SH-SY5Y (cell line): ENCODE data around the gene STMN1.

Source experiments
- GATA2 ChIP-seq: IDR thresholded peaks from 2 replicates; pipeline ENCODE4 v1.6.1; 2011; ENCODE audit warnings: mild to moderate bottlenecking, low read depth, low read length
- GATA3 ChIP-seq: IDR thresholded peaks from 2 replicates; pipeline ENCODE4 v1.6.1; 2011; ENCODE audit warnings: low read depth, mild to moderate bottlenecking, low read length, moderate library complexity

The STMN1 gene

DNA sequence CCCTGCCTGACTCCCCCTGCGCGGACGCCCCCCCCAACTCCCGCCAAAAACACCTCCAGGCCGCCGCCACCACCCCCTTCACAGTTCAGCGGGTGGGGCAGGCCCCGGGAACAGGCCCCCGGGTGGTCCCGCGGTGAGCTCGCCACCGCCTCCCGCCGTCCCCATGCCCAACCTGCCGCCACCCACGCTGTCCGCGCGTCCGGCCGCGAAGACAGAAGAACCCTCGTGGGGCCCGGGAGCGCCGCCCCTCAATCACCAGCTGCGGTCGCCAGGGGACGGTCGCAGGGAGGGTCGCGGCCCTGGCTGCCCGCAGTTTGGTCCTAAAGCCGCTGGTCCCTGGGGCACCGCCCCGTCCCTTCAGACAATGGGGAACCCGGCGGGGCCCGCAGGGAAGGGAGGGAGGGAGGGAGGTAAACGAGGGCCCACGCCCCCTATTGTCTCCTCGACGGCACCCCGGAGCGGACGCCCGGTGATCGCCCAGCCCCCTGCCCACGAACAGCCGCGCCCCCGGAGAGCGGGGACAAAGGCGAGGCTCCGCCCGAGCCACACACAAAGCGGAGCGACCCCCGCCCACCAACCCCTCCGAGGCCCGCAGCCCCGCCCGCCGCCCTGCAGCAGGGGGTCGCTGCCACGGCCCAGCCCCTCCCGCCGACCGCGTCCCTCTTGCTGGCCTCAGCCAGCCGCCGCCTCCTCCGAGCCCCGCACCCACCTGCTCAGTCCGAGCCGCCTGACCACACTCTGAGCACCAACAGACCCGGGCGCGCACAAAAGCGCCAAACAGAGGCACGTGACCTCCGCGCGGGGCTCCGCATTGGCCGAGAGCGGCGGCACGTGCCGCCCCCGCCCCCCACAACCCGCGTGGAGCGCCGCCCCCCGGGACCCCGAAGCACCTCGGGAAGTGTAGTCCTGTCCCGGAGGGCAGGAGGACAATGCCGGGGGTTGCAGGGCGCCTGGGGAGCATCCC lies at the start of gene STMN1:
TSS of gene STMN1 (minus strand) at position 740 of the 964 bp plus-strand sequence. CDS start 1,743 bp downstream, outside the sequence.
- TF ChIP-seq GATA2: no peak
- no peak for TF ChIP-seq GATA3

DNA sequence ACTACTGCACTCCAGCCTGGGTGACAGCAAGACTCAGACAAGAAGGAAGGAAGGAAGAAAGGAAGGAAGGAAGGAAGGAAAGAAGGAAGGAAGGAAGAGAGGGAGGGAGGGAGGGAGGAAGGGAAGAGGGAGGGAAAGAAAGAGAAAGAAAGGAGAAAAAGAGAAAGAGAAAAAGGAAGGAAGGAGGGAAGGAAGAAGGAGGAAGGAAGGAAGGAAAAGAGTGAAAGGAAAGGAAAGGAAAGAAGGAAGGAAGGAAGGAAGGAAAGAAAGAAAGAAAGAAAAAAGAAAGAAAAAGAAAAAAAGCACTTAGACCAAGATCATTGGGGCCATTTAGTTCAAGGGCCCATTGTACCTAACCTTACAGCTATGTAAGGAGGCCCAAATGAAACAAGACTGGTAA lies 49.3 kb upstream of the STMN1 start:
- TF ChIP-seq GATA3 (no peak), GATA2 (no peak)

DNA sequence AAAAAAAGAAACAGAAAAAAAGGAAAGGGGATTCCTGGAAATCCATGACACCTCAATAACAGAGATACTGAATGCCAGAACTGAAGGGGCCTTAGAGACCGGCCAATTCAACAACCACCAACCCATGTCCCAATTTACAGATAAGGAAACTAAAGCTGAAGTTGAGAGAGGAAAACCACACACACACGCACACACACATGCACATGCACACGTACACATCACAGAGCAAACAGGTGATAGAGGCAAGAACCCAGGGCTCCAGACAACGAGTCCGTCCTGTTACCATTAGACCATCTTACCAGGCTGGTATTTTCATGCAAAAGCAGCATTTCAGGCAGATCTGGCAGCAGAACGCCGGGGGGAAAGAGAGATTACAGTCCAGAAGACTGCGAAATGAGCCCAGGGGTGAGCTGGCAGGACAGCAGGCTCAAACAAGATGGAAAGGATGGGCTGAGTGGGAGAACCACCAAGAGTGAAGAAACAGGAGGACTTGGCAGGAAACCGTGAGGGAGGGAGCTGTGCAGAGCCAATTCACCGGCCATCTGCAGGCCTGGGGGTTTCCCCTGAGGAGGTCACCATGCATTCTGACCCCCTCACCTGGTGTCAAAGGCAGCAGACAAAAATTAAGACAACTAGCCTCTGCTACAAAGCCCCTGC lies 48.2 kb upstream of the STMN1 start:
- TF ChIP-seq GATA3 (no peak), GATA2 (no peak)

DNA sequence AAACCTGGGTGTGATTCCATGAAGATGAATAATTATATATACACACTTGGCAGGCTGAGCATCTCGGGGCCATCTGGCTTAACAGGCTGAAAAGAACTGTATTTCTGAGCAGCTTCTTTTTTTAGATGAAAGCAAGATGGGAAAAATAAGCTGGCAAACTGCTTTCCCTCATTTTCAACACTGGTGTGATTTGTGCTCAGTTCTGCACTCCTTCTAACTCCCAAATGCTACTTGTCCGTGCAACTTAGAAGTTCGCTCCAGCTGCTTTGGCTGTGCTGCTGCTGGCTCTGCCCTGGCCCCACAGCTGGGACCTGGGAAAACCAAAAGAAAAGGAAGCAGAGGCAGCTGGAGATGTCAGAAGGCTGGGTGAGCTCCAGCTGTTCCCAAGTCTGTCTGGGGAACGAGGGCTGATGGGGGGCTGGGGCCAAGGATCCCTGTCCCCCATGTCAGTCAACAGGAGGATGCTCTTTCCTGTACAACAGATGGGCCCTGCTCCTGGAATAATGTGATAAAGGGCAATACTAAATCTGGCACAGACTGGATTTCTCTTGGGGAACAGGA lies 46.7 kb upstream of the STMN1 start:
- TF ChIP-seq GATA2 (no peak), GATA3 (no peak)

DNA sequence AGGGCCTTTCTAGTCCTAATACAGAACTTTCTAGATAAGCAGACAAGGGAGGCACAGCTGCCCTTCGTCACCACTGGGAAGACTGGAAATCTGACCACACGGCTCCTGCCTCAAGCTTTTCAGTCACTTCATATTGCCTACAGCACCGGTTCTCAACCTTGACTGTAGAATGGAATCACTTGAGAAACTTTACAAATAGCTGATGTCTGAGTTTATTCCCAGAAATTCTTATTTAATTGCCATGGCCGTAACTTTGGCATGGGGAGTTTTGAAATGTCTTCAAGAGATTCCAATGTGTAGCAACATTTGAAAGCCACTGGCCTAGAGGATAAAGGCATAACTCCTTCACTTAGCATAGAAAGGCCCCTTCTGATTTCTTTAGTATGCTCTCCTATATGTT lies 42.4 kb upstream of the STMN1 start:
- no peak for TF ChIP-seq GATA2
- no peak for TF ChIP-seq GATA3

DNA sequence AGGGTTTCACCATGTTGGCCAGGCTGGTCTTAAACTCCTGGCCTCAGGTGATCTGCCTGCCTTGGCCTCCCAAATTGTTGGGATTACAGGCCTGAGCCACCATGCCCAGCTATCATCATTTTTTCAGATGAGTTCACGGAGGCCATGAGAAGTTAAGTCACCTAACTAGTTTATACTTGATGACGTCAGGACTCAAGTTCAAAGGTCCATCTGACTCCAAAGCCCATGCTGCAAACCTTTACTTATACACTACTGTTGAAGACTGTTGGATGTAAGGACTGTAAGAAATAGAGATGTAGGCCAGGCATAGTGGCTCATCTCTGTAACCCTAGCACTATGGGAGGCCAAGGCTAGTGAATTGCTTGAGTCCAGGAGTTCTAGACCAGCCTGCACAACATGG lies 40.8 kb upstream of the STMN1 start:
- no peak for TF ChIP-seq GATA3
- no peak for TF ChIP-seq GATA2

DNA sequence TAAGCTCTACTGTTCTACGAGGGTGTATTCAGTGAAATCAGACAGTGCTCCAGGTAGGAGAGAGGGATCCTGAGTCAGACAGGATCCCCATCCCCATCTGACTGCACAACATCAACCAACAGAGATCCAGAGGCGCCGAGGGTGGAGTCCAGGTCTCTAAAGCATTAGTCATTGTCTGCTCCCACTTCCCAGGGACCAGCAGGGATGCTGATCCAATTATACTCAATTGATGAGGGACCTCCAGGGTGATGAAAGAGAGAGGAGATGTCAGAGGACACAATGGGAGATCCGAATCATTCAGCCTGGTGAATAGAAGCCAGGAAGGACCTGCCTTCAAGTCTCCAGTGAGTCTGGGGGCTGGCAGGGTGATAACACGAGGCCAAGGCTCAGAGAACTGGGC lies 39.5 kb upstream of the STMN1 start:
- TF ChIP-seq GATA2: no peak
- TF ChIP-seq GATA3: no peak

DNA sequence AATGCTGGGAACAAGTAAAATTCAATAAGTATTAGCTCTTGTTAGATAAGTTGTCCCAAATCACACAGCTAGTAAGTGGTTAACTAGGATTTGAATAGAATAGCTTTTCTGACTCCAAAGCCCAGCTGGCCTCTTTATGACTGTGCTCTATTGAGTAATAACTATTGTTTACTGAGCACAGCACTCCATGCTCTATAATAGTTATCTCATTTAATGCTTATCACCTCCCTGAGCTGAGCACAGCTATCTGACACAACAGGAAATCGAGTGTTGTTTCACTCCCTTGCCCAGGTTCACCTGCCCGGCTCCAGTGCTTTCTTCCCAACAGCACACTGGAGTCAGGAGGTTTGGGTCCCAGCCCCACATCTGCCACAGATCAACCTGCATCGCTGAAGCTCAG lies 38.8 kb upstream of the STMN1 start:
- TF ChIP-seq GATA3: no peak
- TF ChIP-seq GATA2: no peak

DNA sequence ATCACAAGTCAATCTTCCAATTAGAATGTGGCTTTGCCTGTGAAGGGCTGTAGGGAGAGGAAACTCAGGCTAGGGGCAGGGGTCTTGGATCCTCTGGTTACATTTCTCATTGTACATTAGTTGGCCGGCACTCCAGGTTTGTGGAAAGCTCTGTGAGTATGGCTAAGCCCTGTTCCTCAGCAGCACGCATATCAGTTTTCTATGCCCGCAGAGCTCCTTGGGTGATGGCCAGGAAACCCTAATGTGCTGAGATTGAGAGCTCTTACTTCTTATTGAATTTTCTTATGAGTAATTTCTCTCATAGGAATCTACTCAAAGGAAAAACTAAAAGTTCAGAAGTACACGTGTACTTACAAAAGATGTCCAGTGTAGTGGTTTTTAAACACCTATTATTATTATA lies 30.7 kb upstream of the STMN1 start:
- TF ChIP-seq GATA3 (no peak), GATA2 (no peak)

DNA sequence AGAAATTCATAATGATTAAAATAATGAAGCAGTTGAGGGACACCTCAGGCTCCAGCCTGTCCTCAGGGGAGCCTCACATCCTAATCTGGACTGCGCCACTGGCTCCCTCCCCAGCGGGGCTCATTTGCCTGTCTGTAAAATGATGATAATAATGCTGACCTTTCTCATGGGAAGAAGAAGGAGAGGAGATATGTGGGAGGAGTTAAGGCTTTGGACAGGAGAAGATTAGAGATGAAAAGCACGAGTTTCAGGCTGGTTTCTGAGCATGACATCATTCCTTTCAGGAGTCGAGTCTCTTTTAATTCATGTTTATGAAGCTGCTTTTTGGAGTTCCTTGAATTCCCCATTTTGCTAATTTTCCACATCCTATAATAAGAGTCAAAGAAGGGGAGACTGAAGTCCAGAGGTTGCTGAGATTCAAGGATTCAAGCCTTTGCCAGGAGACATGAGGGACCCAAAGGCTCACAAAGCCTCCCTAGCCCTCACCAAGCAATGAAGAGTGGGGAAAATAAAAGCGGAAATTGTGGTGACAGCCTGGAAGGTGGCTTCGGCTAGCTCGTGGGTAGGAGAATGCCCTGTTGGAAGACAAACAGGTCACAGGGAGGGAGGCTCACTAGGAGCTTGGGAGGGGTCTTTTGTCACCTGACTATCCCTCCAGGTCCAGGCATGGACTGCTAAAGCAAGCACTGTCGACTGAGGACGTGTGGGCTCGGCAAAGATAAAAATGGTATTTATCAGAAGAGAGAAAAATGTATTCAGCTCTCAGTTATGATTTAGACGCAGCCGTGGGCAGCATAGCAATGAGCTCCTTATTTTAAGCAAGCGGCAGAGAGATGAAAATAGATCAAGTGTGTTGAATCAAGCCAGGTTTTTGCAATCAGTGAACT lies 27.5 kb upstream of the STMN1 start:
- TF ChIP-seq GATA2 (no peak), GATA3 (no peak)

DNA sequence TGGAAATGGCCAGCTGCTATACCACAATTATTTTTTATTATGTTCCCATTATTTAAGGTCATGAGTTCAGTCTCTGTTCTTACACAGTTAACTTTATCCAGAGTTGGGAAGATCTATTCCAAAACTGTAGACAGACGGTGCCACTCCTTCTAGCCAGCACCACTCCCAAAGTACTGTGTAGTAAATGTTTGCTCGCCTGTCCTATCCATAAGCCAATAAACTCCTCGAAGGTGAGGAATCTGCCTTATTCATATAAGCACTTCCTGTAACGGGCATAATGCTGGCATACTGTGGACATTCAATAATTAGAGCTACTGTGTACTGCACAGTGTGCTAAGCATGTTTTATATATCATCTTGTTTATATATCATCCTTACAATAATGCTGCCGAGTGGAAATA lies 26.1 kb upstream of the STMN1 start:
- no peak for TF ChIP-seq GATA2
- no peak for TF ChIP-seq GATA3

DNA sequence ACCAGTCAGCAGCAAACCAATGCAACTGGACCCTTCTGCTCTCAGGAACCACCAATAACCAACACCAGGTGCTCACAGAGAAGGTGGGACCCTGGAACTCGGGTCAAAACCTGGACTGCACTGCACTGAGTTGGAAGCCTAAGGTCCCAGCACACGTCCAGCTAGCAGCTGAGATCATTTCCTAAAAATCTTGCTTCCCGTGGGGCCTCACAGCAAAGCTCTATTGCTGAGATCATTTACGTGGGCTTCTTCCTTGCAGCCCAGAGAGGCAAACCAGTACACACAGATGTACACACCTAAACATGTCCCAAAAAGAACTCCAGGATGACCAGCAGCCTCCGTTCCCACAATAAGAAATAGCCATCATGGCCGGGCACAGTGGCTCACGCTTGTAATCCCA lies 22.8 kb upstream of the STMN1 start:
- TF ChIP-seq GATA2: no peak
- TF ChIP-seq GATA3: no peak

DNA sequence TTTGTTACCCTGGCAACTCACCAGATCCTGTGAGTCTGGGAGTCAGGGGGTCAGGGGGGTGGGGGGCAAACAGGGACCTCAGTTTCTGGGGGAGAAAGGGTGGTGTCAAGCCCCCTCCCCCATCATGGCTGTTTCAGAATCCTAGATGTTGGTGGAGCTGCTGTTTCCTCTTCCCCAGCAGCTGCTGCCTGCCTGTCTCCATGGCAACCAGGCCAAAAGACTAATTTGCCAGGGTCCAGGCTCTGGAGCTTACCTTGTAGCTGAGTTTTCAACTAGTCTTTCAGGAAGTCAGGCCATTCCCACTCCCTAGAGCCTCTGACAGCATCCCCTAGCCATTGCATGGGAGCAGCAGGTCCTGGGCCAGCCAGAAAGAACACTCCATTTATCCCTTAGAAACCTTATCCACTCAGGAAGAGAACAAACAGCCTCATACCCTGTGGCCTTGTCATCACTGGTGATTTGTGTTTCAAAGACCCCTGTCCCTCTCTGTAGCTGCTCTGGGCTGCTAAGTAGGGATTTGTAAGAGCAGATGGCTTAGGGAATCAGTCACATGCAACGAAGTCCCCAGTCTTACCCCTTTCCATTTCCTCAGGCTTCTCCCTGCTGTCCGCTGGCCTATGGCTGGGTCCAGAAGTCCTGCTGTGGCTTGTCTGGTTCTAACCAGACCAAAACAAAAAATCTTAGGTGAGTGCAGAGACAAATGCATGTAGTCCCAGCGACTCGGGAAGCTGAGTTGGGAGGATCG lies 21.5 kb upstream of the STMN1 start:
- TF ChIP-seq GATA2 (no peak), GATA3 (no peak)
